NB4 (cell line): Measurements from ENCODE around the gene RXRA.

Experiments
- DNase-seq: peaks from one replicate; pipeline ENCODE4 v3.0.0; 2010; ENCODE audit warnings: low read depth
- H3K4me3 ChIP-seq: one replicate; pipeline ENCODE4 v1.5.1; 2011; ENCODE audit warnings: mild to moderate bottlenecking, low read depth, low read length, moderate library complexity
- CTCF ChIP-seq: IDR thresholded peaks from one replicate; pipeline ENCODE4 v1.5.1; 2012; ENCODE audit warnings: low read depth, low read length
- MAX ChIP-seq: IDR thresholded peaks from 2 replicates; pipeline ENCODE4 v1.6.1; 2011; ENCODE audit warnings: low read depth, low read length
- MYC ChIP-seq: IDR thresholded peaks from 2 replicates; pipeline ENCODE4 v1.6.1; 2011; ENCODE audit warnings: low read depth, low read length
- POLR2A ChIP-seq: IDR thresholded peaks from 2 replicates; pipeline ENCODE4 v1.6.1; 2011; ENCODE audit warnings: mild to moderate bottlenecking; ENCODE audit not compliant: insufficient read length; ENCODE audit errors: extremely low read depth

The RXRA gene

GRCh38 chr9:134420974-134421432, 94.7 kb downstream of the RXRA start:
- TF ChIP-seq CTCF (no peak), POLR2A (no peak), MYC (no peak), MAX (no peak)
- no peak for DNase-seq
- H3K4me3 ChIP-seq: no peak overlapping the region

- no peak for DNase-seq
- TF ChIP-seq MYC: no peak
- TF ChIP-seq POLR2A: no peak
- no peak for TF ChIP-seq CTCF
- TF ChIP-seq MAX: no peak
- no peak overlapping the region for H3K4me3 ChIP-seq
Observed at GRCh38 chr9:134421888-134422287, 95.6 kb downstream of the RXRA start.

GRCh38 chr9:134422301-134423090, 96.2 kb downstream of the RXRA start:
- H3K4me3 ChIP-seq: no peak overlapping the region
- no peak for DNase-seq
- TF ChIP-seq CTCF (no peak), POLR2A (no peak), MYC (no peak), MAX (no peak)

GRCh38 chr9:134423166-134423565, 96.9 kb downstream of the RXRA start:
- H3K4me3 ChIP-seq: no peak overlapping the region
- DNase-seq: no peak
- TF ChIP-seq POLR2A (no peak), CTCF (no peak), MAX (no peak), MYC (no peak)

GRCh38 chr9:134423749-134424148, 97.5 kb downstream of the RXRA start:
- TF ChIP-seq MYC (no peak), CTCF (no peak), MAX (no peak), POLR2A (no peak)
- H3K4me3 ChIP-seq: no peak overlapping the region
- DNase-seq: no peak
